Endothelial cell of umbilical vein (primary cell): Measurements from ENCODE around the gene CTIF. TPM values are rescaled to one million over a fixed set of nuclear protein-coding genes. Genes with fewer than 3 reads are reported as not detected.

ENCODE experiments used
- BruUV-seq: library from RNA; stranded (reverse); fragments of 400-500 nt; replicated peaks from 2 replicates; lab custom pipeline; 2021; lab: Mats Ljungman, UMichigan
- CTCF ChIA-PET: fragments of 300-600, 350-600 bp; sonication (Branson Sonifier 250); formaldehyde crosslinking; loops from one replicate; lab custom pipeline; 2021; ENCODE audit warnings: antibody characterized with exemption, inconsistent platforms; lab: Charles Lee
- POLR2A ChIA-PET: fragments of 300-600, 350-600 bp; sonication (Branson Sonifier 250); formaldehyde crosslinking; loops from one replicate; lab custom pipeline; 2021; ENCODE audit warnings: antibody characterized with exemption, inconsistent platforms; lab: Charles Lee
- DNase-seq: peaks from one replicate; pipeline ENCODE4 v3.0.0-alpha.2; 2011; ENCODE audit warnings: low read depth, low spot score
- FAIRE-seq: peaks from 2 replicates; lab custom pipeline; 2011; peaks lifted over from hg19 to GRCh38; lab: Jason Lieb, UNC
- H2AFZ ChIP-seq: 2 replicates; pipeline ENCODE4 v1.6.0; 2012; ENCODE audit warnings: low read depth, low read length, control low read depth, inconsistent platforms
- H3K27ac ChIP-seq: 2 replicates; pipeline ENCODE4 v1.5.1; 2011; ENCODE audit warnings: low read depth, mild to moderate bottlenecking, control low read depth, low read length, moderate library complexity; ENCODE audit not compliant: insufficient read depth
- H3K27me3 ChIP-seq, 2 experiments: 2 replicates each; pipeline versions ENCODE4 v1.6.0 to v1.6.1; 2011; ENCODE audit warnings: low read length in 2 of 2, mixed read lengths in 1 of 2; ENCODE audit not compliant: control insufficient read depth in 2 of 2, insufficient read depth in 2 of 2
- H3K36me3 ChIP-seq, 2 experiments: 2 replicates in 1 of 2; 3 replicates in 1 of 2; pipeline ENCODE4 v1.5.1; 2011; ENCODE audit warnings: low read length in 2 of 2, mild to moderate bottlenecking in 1 of 2, moderate library complexity in 1 of 2; ENCODE audit not compliant: control insufficient read depth in 2 of 2, insufficient read depth in 2 of 2; ENCODE audit errors: extremely low read depth in 1 of 2
- H3K4me1 ChIP-seq: 3 replicates; pipeline ENCODE4 v1.5.1; 2011; ENCODE audit warnings: mild to moderate bottlenecking, low read length; ENCODE audit not compliant: control insufficient read depth, insufficient read depth; ENCODE audit errors: extremely low read depth
- H3K4me2 ChIP-seq: 2 replicates; pipeline ENCODE4 v1.6.1; 2011; ENCODE audit warnings: low read length, control low read depth, mixed read lengths; ENCODE audit not compliant: insufficient read depth
- H3K4me3 ChIP-seq, 3 experiments: fragments of 200-600 bp in 1 of 3; sonication (generic), shearing (Covaris generic) in 1 of 3; replicated peaks in 1 of 3; 2 replicates each; pipeline ENCODE4 v1.5.1; 2011 to 2016; ENCODE audit warnings: control low read depth in 3 of 3, low read length in 3 of 3, mild to moderate bottlenecking in 2 of 3, inconsistent platforms in 1 of 3, low read depth in 1 of 3, moderate library complexity in 1 of 3; ENCODE audit not compliant: insufficient read depth in 1 of 3
- H3K79me2 ChIP-seq: 2 replicates; pipeline ENCODE4 v1.6.0; 2012; ENCODE audit warnings: low read length, inconsistent platforms; ENCODE audit not compliant: control insufficient read depth, insufficient read depth
- H3K9ac ChIP-seq: replicated peaks from 2 replicates; pipeline ENCODE3; 2011; ENCODE audit warnings: low read length, control low read depth; ENCODE audit not compliant: insufficient read depth; ENCODE audit errors: extremely low read depth
- H3K9me1 ChIP-seq: replicated peaks from 3 replicates; pipeline ENCODE4 v1.6.0; 2011; ENCODE audit warnings: mild to moderate bottlenecking, low read length; ENCODE audit not compliant: control insufficient read depth, insufficient read depth; ENCODE audit errors: extremely low read depth
- H3K9me3 ChIP-seq: replicated peaks from 2 replicates; pipeline ENCODE4 v1.5.1; 2012; ENCODE audit warnings: low read length, inconsistent platforms; ENCODE audit not compliant: control insufficient read depth, insufficient read depth
- H4K20me1 ChIP-seq: replicated peaks from 2 replicates; pipeline ENCODE3; 2011; ENCODE audit warnings: mild to moderate bottlenecking, low read length; ENCODE audit not compliant: control insufficient read depth, insufficient read depth; ENCODE audit errors: extremely low read depth
- EZH2 ChIP-seq: IDR thresholded peaks from 2 replicates; pipeline ENCODE4 v1.6.1; 2012; ENCODE audit warnings: borderline replicate concordance, low read depth, mild to moderate bottlenecking, moderate library complexity, low read length, inconsistent platforms; ENCODE audit not compliant: severe bottlenecking
- FOS ChIP-seq: IDR thresholded peaks from 2 replicates; pipeline ENCODE4 v1.6.1; 2011; ENCODE audit warnings: mild to moderate bottlenecking, low read length, moderate library complexity, borderline replicate concordance; ENCODE audit not compliant: insufficient read depth
- GATA2 ChIP-seq: IDR thresholded peaks from 2 replicates; pipeline ENCODE4 v1.7.0; 2011; ENCODE audit warnings: low read depth, mild to moderate bottlenecking, moderate library complexity, mixed read lengths, low read length; ENCODE audit not compliant: insufficient read length, insufficient read depth
- JUN ChIP-seq: IDR thresholded peaks from 2 replicates; pipeline ENCODE4 v1.6.1; 2011; ENCODE audit warnings: borderline replicate concordance, low read depth; ENCODE audit not compliant: insufficient read length, insufficient read depth
- MYC ChIP-seq: IDR thresholded peaks from one replicate; pipeline ENCODE4 v1.6.1; 2011; ENCODE audit warnings: mild to moderate bottlenecking, low read depth, low read length
- POLR2A ChIP-seq: IDR thresholded peaks from 2 replicates; pipeline ENCODE4 v1.6.1; 2012; ENCODE audit warnings: low read depth, mild to moderate bottlenecking, control low read depth, low read length
- POLR2AphosphoS5 ChIP-seq: IDR thresholded peaks from 2 replicates; pipeline ENCODE4 v1.6.1; 2012; ENCODE audit warnings: low read depth, mild to moderate bottlenecking, control low read depth, low read length, moderate library complexity; ENCODE audit not compliant: insufficient read depth
- dilution Hi-C: fragments of 300-500 bp; cut with MboI; formaldehyde crosslinking; loops from one replicate; pipeline ENCODE4 v1.15.0; 2019; ENCODE audit warnings: low sequenced_read_pairs; ENCODE audit not compliant: extremely low pct_ligation_motif_present
- intact Hi-C: fragments of 100-400 bp; cut with micrococcal nuclease; formaldehyde crosslinking; loops from one replicate; pipeline ENCODE4 v1.10.0; 2022
- polyA plus RNA-seq, 4 experiments: library from polyadenylated mRNA; depleted of rRNA in 3 of 4; stranded (reverse) in 3 of 4; unstranded in 1 of 4; fragments of >200 nt; gene quantifications; 2 replicates each; pipeline versions ENCODE4 v1.2.1 to v1.2.3, GENCODE V29; 2011 to 2012; ENCODE audit warnings: missing spikeins in 1 of 4
- total RNA-seq: library from RNA; stranded (reverse); gene quantifications from 2 replicates; pipeline ENCODE4 v1.2.3, GENCODE V29; 2021
- TF ChIP-seq, protein P1 (sequence below), 2 donors: IDR thresholded peaks; 1 replicate in 1 of 2; 2 replicates in 1 of 2; pipeline ENCODE4 v1.5.1; 2011; ENCODE audit warnings: low read length in 2 of 2, mild to moderate bottlenecking in 2 of 2, moderate library complexity in 2 of 2, control low read depth in 1 of 2, inconsistent platforms in 1 of 2, low read depth in 1 of 2; ENCODE audit not compliant: insufficient read depth in 1 of 2; ENCODE audit errors: extremely low read depth in 1 of 2
- TF ChIP-seq, protein P2 (sequence below): IDR thresholded peaks from 2 replicates; pipeline ENCODE4 v1.6.1; 2011; ENCODE audit not compliant: insufficient read depth, insufficient read length

The CTIF gene
- total and polyA plus RNA-seq, 2 donors (not counting 3 experiments of a cell fraction or from before 2014, with no cell fraction given) = 20.9 to 57.7 TPM

DNA sequence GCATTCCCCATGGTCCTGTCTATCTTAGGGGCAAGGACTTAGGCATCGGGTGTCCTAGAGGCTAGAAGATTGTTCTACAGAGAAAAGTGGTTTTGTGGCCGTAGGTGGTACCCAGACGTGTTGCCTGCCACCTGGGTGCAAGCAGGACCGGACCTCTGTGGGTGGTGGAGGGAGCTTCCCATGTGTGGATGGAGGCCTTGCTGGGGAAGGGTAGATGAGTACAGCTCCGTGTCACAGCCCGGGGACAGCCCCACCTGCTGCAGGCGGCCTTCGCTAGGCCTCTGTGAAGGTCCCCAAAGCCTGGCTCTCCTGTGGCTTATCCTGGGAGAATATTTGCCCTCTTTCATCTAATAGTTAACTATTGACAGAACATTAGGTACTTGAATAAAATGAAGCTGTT is 25.3 kb downstream of the CTIF start:
- no peaks in the 10 kb centered on the region for H3K27me3 ChIP-seq
- DNase-seq (no peak), FAIRE-seq (no peak)
- no peak overlapping the region for H3K9ac ChIP-seq
- no peaks in the 10 kb centered on the region for H4K20me1 ChIP-seq
- no TSS peak for BruUV-seq
- H3K4me2 ChIP-seq = no peak overlapping the region
- dilution Hi-C loops (no loop called here), intact Hi-C loops (no loop called here)
- no peaks in the 10 kb centered on the region for H3K9me3 ChIP-seq
- peaks cover 25% of the 10 kb centered on the region for H3K79me2 ChIP-seq
- H3K4me3 ChIP-seq = no peak overlapping the region
- peaks cover 39% of the 10 kb centered on the region for H3K4me1 ChIP-seq
- H3K9me1 ChIP-seq = no peaks in the 10 kb centered on the region
- H2AFZ ChIP-seq = no peak overlapping the region
- CTCF ChIA-PET = interaction anchor here (0.8 to 1.2 kb wide), 3 partner anchors 13 to 100 kb away, joined by 3 to 5 read pairs (median 3); no protein-coding TSS in a partner anchor
- H3K27ac ChIP-seq = peak overlapping the region; percentile 45
- peaks cover 0 to 3% of the 10 kb centered on the region in 2 experiments for H3K36me3 ChIP-seq
- POLR2A ChIA-PET = no interaction called here
- TF ChIP-seq POLR2AphosphoS5 (no peak), GATA2 (no peak), JUN (no peak), MYC (no peak), FOS (no peak), POLR2A (no peak), EZH2 (no peak)
- TF ChIP-seq, protein P1, sequence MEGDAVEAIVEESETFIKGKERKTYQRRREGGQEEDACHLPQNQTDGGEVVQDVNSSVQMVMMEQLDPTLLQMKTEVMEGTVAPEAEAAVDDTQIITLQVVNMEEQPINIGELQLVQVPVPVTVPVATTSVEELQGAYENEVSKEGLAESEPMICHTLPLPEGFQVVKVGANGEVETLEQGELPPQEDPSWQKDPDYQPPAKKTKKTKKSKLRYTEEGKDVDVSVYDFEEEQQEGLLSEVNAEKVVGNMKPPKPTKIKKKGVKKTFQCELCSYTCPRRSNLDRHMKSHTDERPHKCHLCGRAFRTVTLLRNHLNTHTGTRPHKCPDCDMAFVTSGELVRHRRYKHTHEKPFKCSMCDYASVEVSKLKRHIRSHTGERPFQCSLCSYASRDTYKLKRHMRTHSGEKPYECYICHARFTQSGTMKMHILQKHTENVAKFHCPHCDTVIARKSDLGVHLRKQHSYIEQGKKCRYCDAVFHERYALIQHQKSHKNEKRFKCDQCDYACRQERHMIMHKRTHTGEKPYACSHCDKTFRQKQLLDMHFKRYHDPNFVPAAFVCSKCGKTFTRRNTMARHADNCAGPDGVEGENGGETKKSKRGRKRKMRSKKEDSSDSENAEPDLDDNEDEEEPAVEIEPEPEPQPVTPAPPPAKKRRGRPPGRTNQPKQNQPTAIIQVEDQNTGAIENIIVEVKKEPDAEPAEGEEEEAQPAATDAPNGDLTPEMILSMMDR (IDR thresholded peaks at IDR 0.05; ENCODE audit: extremely low read depth in 1 of 2, insufficient read depth in 1 of 2, low read depth in 1 of 2, low read length in 2 of 2) = no peak
- TF ChIP-seq, protein P2, sequence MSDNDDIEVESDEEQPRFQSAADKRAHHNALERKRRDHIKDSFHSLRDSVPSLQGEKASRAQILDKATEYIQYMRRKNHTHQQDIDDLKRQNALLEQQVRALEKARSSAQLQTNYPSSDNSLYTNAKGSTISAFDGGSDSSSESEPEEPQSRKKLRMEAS = no peak
